ENCODE results near the gene GALK2. TPM values are rescaled to one million over a fixed set of nuclear protein-coding genes. Genes with fewer than 3 reads are reported as not detected.

The GALK2 gene
- total RNA-seq, 2 experiments from 2014 or later, result 31.1 to 33.1 TPM

- Mint-ChIP-seq H3K4me1 (ENCODE audit: low read depth) (peaks cover 6% of the 10 kb centered on the region), H3K27me3 (no peaks in the 10 kb centered on the region), H3K9me3 (no peaks in the 10 kb centered on the region), H3K27ac (no peak overlapping the region), H3K36me3 (peaks cover 8% of the 10 kb centered on the region), H3K4me3 (no peak overlapping the region)
- POLR2A ChIA-PET, result no interaction called here
- CTCF ChIA-PET, result no interaction called here
- no peak for DNase-seq
- intact Hi-C loops (cut with micrococcal nuclease), result no loop called here
Observed at GRCh38 chr15:49273734-49274318, 103.8 kb downstream of the GALK2 start.

DNA sequence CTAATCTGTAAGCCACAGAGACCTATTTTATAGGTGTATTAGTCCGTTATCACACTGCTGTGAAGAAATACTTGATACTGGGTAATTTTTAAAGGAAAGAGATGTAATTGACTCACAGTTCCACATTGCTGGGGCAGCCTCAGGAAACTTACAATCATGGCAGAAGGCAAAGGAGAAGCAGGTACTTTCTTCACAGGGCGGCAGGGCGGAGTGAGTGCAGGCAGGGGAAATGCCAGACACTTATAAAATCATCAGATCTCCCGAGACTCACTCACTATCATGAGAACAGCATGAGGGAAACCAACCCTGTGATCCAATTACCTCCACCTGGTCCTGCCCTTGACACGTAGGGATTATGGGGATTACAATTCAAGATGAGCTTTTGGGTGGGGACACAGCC, 108.7 kb downstream of the GALK2 start:
- CTCF ChIA-PET, result no interaction called here
- POLR2A ChIA-PET, result no interaction called here
- Mint-ChIP-seq H3K27me3 (no peaks in the 10 kb centered on the region), H3K4me3 (no peak overlapping the region), H3K9me3 (no peaks in the 10 kb centered on the region), H3K27ac (no peak overlapping the region), H3K36me3 (peaks cover 33% of the 10 kb centered on the region), H3K4me1 (ENCODE audit: low read depth) (no peaks in the 10 kb centered on the region)
- DNase-seq, result no peak
- intact Hi-C loops (cut with micrococcal nuclease), result no loop called here

DNA sequence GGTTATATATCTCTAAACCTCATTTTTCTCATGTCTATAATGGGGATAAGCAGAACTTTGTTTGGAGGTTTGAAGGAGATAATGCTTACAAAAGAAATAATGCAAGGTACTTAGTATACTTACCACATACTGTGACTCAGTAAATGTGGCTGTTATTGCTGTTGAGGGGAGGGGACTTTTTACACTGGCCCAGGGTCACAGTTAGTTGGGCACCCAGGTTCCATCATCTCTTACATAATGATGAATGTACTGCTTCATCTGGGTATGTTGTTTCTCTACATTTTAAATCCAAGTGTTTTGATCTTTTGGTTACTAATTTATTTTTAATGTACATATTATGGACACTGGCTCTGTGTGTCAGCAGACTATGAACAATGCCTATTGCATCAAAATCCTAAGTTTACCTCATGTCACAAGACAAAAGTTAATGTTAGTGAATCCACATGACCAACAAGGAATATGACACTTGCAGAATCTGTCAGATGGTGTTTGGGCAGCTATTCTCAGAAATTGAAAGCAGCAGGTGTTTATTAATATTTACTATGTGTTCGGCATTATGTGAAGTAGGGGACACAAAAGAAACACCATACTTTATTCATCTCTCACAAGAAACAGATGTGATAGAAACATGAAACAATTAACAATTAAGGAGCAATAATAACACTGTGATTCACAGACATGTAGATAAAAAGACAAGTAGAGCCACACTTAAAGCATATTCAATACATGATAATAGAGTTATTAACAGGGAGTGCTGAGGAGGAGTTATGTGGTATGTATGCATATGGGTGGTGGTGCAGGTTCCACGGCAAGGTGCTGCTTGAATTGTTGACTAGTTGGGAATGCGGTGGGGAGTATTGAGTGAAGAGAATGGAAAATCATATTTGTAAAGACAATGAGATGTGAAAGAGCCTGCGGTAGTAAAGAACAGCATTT, 109.7 kb downstream of the GALK2 start:
- Mint-ChIP-seq H3K9me3 (no peaks in the 10 kb centered on the region), H3K36me3 (peaks cover 42% of the 10 kb centered on the region), H3K27ac (no peak overlapping the region), H3K27me3 (no peaks in the 10 kb centered on the region), H3K4me3 (no peak overlapping the region), H3K4me1 (ENCODE audit: low read depth) (no peaks in the 10 kb centered on the region)
- DNase-seq, result no peak
- ChIA-PET POLR2A (no interaction called here), CTCF (no interaction called here)
- intact Hi-C loops (cut with micrococcal nuclease), result no loop called here

GRCh38 chr15:49282366-49282765, 112.3 kb downstream of the GALK2 start:
- peaks cover 13% of the 10 kb centered on the region for H3K4me1 Mint-ChIP-seq (ENCODE audit: low read depth)
- no peak overlapping the region for H3K27ac Mint-ChIP-seq
- POLR2A ChIA-PET, result no interaction called here
- peaks cover 59% of the 10 kb centered on the region for H3K36me3 Mint-ChIP-seq
- H3K4me3 Mint-ChIP-seq, result no peak overlapping the region
- DNase-seq, result no peak
- CTCF ChIA-PET, result interaction anchor here (0.9 kb wide), 1 partner anchor 47 kb away, joined by 3 read pairs; no protein-coding TSS in a partner anchor
- no peaks in the 10 kb centered on the region for H3K9me3 Mint-ChIP-seq
- intact Hi-C loops (cut with micrococcal nuclease), result no loop called here
- H3K27me3 Mint-ChIP-seq, result no peaks in the 10 kb centered on the region

DNA sequence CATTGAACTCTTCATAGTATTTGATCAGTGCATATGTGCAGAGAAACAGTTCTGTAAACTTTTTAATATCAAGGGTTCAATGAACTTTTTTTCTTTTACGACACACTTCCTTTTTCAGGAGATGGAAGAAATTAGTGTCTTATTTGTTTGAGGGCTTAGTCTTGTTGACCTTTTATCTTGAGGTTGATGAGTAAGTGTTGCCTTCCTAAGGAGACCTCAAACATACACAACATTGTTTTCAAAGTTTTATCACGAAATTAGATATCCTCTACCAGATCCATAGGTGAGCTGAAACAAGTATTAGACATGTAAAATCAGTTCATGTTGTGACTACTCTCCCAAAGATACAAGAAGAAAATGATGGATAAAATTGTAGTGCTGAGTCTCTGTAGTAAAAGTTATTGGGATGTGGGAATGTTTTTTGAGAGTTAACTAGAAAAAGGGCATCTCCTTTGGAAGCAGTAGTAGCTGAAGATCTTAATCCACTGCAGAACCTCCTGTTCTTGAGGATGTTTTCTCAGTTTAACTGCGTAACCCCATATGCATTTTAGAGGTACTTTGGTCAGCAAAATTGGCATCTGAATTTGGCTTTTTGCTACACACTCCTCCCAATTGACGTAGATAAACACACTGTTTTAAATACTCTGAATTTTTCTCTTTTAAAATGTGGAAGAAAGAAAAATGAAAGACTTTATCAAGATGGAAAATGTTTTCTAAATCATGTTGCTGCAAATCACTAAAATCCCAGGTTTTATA, 116.8 kb downstream of the GALK2 start:
- Mint-ChIP-seq H3K27ac (peak overlapping the region; percentile 52), H3K4me3 (no peak overlapping the region), H3K27me3 (no peaks in the 10 kb centered on the region), H3K36me3 (peaks cover 54% of the 10 kb centered on the region), H3K9me3 (no peaks in the 10 kb centered on the region), H3K4me1 (ENCODE audit: low read depth) (peaks cover 15% of the 10 kb centered on the region)
- ChIA-PET POLR2A (no interaction called here), CTCF (no interaction called here)
- no peak for DNase-seq
- intact Hi-C loops (cut with micrococcal nuclease), result no loop called here

GRCh38 chr15:49287481-49287880, 117.4 kb downstream of the GALK2 start:
- no peak for DNase-seq
- CTCF ChIA-PET, result no interaction called here
- Mint-ChIP-seq H3K27me3 (no peaks in the 10 kb centered on the region), H3K36me3 (peaks cover 55% of the 10 kb centered on the region), H3K27ac (no peak overlapping the region), H3K4me3 (no peak overlapping the region), H3K4me1 (ENCODE audit: low read depth) (peaks cover 15% of the 10 kb centered on the region), H3K9me3 (no peaks in the 10 kb centered on the region)
- POLR2A ChIA-PET, result no interaction called here
- intact Hi-C loops (cut with micrococcal nuclease), result no loop called here

- H3K9me3 Mint-ChIP-seq, result no peaks in the 10 kb centered on the region
- POLR2A ChIA-PET, result no interaction called here
- CTCF ChIA-PET, result no interaction called here
- no peaks in the 10 kb centered on the region for H3K27me3 Mint-ChIP-seq
- H3K4me1 Mint-ChIP-seq (ENCODE audit: low read depth), result peaks cover 15% of the 10 kb centered on the region
- intact Hi-C loops (cut with micrococcal nuclease), result no loop called here
- no peak overlapping the region for H3K27ac Mint-ChIP-seq
- no peak for DNase-seq
- peaks cover 55% of the 10 kb centered on the region for H3K36me3 Mint-ChIP-seq
- H3K4me3 Mint-ChIP-seq, result no peak overlapping the region
Observed at GRCh38 chr15:49288391-49288790, 118.3 kb downstream of the GALK2 start.

- no peak overlapping the region for H3K27ac Mint-ChIP-seq
- ChIA-PET POLR2A (no interaction called here), CTCF (no interaction called here)
- intact Hi-C loops (cut with micrococcal nuclease), result no loop called here
- no peaks in the 10 kb centered on the region for H3K27me3 Mint-ChIP-seq
- no peak for DNase-seq
- no peak overlapping the region for H3K4me3 Mint-ChIP-seq
- H3K4me1 Mint-ChIP-seq (ENCODE audit: low read depth), result peaks cover 15% of the 10 kb centered on the region
- peaks cover 50% of the 10 kb centered on the region for H3K36me3 Mint-ChIP-seq
- no peaks in the 10 kb centered on the region for H3K9me3 Mint-ChIP-seq
Observed at GRCh38 chr15:49290191-49290590, 120.1 kb downstream of the GALK2 start.

DNA sequence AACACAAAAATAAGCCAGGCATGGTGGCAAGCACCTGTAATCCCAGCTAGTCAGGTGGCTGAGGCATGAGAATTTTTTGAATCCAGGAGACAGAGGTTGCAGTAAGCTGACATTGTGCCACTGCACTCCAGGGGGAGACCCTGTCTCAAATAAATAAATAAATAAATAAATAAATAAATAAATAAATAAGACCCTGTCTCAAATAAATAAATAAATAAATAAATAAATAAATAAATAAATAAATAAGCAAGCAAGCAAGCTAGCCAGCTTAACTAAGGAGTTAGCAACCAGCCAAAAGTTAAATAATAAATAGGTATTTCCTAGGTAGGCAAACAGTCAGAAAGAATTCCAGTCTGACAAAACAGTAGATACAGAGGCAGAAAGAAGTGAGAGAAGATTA, 123.9 kb downstream of the GALK2 start:
- DNase-seq, result no peak
- no peaks in the 10 kb centered on the region for H3K9me3 Mint-ChIP-seq
- POLR2A ChIA-PET, result no interaction called here
- H3K4me3 Mint-ChIP-seq, result no peak overlapping the region
- H3K4me1 Mint-ChIP-seq (ENCODE audit: low read depth), result no peaks in the 10 kb centered on the region
- H3K27me3 Mint-ChIP-seq, result no peaks in the 10 kb centered on the region
- peaks cover 54% of the 10 kb centered on the region for H3K36me3 Mint-ChIP-seq
- H3K27ac Mint-ChIP-seq, result no peak overlapping the region
- intact Hi-C loops (cut with micrococcal nuclease), result no loop called here
- CTCF ChIA-PET, result no interaction called here

- ChIA-PET CTCF (no interaction called here), POLR2A (no interaction called here)
- Mint-ChIP-seq H3K9me3 (no peaks in the 10 kb centered on the region), H3K36me3 (peaks cover 65% of the 10 kb centered on the region), H3K27me3 (no peaks in the 10 kb centered on the region), H3K4me3 (no peak overlapping the region), H3K27ac (no peak overlapping the region), H3K4me1 (ENCODE audit: low read depth) (peaks cover 4% of the 10 kb centered on the region)
- DNase-seq, result no peak
- intact Hi-C loops (cut with micrococcal nuclease), result no loop called here
Observed at GRCh38 chr15:49296258-49296657, 126.2 kb downstream of the GALK2 start.

DNA sequence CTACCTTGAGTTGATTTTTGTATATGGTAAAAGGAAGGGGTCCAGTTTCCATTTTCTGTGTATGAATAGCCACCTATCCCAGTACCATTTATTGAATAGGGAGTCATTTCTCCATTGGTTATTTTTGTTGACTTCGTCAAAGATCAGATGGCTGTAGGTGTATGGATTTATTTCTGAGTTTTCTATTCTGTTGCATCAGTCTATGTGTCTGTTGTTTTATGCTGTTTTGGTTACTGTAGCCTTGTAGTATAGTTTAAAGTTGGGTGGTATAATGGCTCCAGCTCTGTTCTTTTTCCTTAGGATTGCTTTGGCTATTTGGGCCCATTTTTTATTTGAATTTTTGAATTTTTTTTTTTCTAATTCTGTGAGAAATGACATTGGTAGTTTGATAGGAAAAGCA, 127.5 kb downstream of the GALK2 start:
- no peak for DNase-seq
- Mint-ChIP-seq H3K36me3 (peaks cover 58% of the 10 kb centered on the region), H3K4me1 (ENCODE audit: low read depth) (peaks cover 4% of the 10 kb centered on the region), H3K9me3 (no peaks in the 10 kb centered on the region), H3K27ac (no peak overlapping the region), H3K27me3 (no peaks in the 10 kb centered on the region), H3K4me3 (no peak overlapping the region)
- ChIA-PET POLR2A (no interaction called here), CTCF (no interaction called here)
- intact Hi-C loops (cut with micrococcal nuclease), result no loop called here

DNA sequence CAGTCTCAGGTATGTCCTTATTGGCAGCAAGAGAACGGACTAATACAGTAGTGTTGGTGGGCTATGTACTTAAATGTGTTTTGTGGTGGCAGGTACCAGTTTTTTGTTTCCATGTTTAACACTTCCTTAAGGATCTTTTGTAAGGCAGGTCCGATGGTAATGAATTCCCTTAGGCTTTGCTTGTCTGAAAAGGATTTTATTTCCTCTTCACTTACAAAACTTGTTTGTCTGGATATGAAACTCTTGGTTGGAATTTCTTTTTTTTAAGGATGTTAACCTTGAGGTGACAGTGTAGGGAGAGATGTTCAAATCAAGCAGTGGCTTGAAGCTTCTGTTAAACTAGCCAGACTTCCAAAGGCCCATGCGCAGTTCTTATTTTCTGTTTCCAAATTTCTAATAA, 130.8 kb downstream of the GALK2 start:
- Mint-ChIP-seq H3K27ac (no peak overlapping the region), H3K4me1 (ENCODE audit: low read depth) (peaks cover 4% of the 10 kb centered on the region), H3K4me3 (no peak overlapping the region), H3K27me3 (no peaks in the 10 kb centered on the region), H3K9me3 (no peaks in the 10 kb centered on the region), H3K36me3 (peaks cover 54% of the 10 kb centered on the region)
- DNase-seq, result no peak
- intact Hi-C loops (cut with micrococcal nuclease), result no loop called here
- CTCF ChIA-PET, result no interaction called here
- POLR2A ChIA-PET, result no interaction called here

Data from activated CD4-positive, alpha-beta memory T cell treated with anti-CD3 and anti-CD28 coated beads for 36 hours (primary cell).